ENCODE data around the gene TNNC1. TPM values are rescaled to one million over a fixed set of nuclear protein-coding genes. Genes with fewer than 3 reads are reported as not detected.

Gene TNNC1
- total RNA-seq, 3 donors from 2014 or later, result 3.7 to 4.2 TPM; not detected in 1

DNA sequence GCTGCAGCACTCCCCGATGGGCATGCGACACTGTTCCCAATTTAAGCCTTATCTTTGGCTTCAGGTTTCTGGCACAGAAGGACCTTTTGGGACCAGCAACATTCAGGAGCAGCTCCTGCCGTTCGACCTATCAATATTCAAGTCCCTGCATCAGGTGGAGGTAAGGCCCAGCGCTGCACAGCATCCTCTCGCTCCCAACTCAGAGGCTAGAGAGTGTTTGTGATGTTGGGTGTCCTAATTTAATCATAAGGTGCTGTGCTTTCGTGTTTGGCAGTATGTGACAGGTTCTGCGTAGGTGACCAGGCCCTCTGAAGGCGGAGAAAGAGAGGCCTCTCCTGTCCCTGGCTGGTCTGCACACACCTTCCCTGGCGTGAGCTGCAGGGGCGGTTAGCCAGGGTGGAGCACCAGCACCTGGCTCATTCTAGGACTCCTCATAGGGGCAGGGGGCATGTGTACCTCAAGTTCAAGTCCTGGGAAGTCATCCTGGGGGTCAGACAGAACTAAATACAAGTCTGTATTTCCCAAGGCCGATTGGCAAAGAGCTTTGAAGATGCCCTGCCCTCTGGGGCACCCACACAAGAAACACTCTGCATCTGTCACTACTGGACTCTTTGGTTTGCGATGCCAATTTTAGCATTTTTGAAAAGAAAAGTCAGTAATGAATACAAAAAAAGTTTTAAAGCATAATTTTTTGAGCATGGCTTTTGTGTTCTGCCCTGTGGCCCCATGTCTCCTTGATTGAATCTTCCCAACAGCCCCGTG is 18.6 kb upstream of the TNNC1 start:
- TF ChIP-seq POLR2A (IDR thresholded peaks at IDR 0.05) (no peak), POLR2AphosphoS5 (IDR thresholded peaks at IDR 0.05) (no peak)
- TF ChIP-seq, protein P1, sequence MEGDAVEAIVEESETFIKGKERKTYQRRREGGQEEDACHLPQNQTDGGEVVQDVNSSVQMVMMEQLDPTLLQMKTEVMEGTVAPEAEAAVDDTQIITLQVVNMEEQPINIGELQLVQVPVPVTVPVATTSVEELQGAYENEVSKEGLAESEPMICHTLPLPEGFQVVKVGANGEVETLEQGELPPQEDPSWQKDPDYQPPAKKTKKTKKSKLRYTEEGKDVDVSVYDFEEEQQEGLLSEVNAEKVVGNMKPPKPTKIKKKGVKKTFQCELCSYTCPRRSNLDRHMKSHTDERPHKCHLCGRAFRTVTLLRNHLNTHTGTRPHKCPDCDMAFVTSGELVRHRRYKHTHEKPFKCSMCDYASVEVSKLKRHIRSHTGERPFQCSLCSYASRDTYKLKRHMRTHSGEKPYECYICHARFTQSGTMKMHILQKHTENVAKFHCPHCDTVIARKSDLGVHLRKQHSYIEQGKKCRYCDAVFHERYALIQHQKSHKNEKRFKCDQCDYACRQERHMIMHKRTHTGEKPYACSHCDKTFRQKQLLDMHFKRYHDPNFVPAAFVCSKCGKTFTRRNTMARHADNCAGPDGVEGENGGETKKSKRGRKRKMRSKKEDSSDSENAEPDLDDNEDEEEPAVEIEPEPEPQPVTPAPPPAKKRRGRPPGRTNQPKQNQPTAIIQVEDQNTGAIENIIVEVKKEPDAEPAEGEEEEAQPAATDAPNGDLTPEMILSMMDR (IDR thresholded peaks at IDR 0.05), result no peak
- Histone ChIP-seq H3K4me3 (no peak overlapping the region), H3K4me1 (peaks cover 0 to 8% of the 10 kb centered on the region in 2 donors), H3K9me3 (no peaks in the 10 kb centered on the region), H3K27me3 (no peaks in the 10 kb centered on the region), H3K27ac (peak overlapping the region in 1 of 2 donors; percentile 78), H3K36me3 (no peaks in the 10 kb centered on the region)
- no peak for DNase-seq (ENCODE audit: low spot score in 2 of 2)
- intact Hi-C loops (cut with DNase I; ENCODE audit: low total_unique reads), result loop anchor here (10.0 kb wide), 1 partner anchor 62 kb away; the partner anchor contains the start of genes NT5DC2 and UQCC5

DNA sequence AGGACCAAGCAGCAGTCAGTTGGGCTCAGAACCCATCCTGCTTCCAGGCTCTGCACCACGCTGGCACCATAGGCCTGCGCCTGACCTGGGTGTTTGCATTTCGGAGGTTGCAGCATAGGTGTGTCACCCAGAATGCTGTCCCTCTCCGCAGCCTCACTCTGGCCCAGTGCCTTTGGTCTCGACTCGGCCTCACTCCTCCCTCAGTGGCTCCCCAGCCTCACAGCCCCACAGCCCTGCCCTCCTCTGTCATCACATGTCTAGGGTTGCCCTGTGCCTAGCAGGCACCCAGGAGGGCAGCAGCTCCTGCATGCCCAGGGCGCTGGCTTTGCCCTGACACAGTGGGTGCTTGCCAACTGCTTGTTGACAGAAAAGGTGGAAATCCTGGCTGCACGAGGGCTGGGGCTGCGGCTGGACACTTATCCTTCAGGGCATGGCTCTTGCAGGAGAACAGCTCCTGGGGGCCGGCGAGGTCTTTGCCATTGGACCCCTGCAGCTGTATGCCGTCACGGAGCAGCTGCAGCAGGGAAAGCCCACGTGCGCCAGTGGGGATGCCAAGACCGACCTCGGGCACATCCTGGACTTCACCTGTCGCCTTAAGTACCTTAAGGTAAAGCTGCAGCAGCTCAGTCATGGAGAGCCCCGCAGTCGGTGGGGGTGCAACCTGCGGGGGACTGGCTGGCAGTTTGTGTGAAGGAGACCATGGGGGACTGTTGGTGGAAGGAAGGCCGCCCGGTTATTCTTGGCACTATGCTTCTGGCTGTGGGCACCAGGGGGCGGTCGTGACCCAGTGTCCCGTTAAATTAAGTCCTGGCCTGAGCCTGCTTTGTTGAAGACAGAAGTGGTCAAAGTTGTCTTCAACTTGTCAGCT is 17.8 kb upstream of the TNNC1 start:
- intact Hi-C loops (cut with DNase I; ENCODE audit: low total_unique reads), result loop anchor here (10.0 kb wide), 1 partner anchor 63 kb away; the partner anchor contains the start of genes NT5DC2 and UQCC5
- H3K9me3 ChIP-seq, result no peaks in the 10 kb centered on the region
- H3K27ac ChIP-seq, result peak overlapping the region; percentile 29 to 78
- H3K27me3 ChIP-seq, result no peaks in the 10 kb centered on the region
- peak; percentile 49 to 80 for DNase-seq (ENCODE audit: low spot score in 2 of 2)
- H3K4me1 ChIP-seq, result peaks cover 0 to 8% of the 10 kb centered on the region in 2 donors
- H3K36me3 ChIP-seq, result no peaks in the 10 kb centered on the region
- peak overlapping the region in 1 of 3 donors; percentile 33 for H3K4me3 ChIP-seq
- TF ChIP-seq POLR2A (IDR thresholded peaks at IDR 0.05) (no peak), POLR2AphosphoS5 (IDR thresholded peaks at IDR 0.05) (peak in 1 of 3 donors; percentile 17)
- TF ChIP-seq, protein P1 (IDR thresholded peaks at IDR 0.05), result peak; percentile 35 to 73 (median 69)

DNA sequence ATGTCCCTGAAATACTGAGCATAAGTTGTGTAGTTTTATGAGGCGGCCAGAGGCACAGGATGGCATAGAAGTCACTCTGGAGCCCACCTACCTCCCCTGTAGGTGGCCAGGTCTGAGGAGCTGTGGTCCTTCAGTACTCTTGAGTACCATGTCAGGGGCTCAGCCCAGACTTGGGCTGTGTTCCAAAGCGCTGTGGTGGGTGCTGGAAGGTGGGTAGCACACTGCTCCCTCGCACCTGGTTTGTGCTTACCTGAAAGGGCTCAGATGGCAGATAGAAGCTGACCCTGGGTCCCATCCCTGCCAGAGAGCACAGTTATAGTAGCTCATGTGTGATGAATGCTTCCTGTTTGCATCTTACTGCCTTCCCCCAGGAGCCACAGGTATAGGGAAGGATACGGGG is 17.1 kb upstream of the TNNC1 start:
- TF ChIP-seq, protein P1 (IDR thresholded peaks at IDR 0.05), result no peak
- TF ChIP-seq POLR2A (IDR thresholded peaks at IDR 0.05), result no peak
- no peak for TF ChIP-seq POLR2AphosphoS5 (IDR thresholded peaks at IDR 0.05)
- intact Hi-C loops (cut with DNase I; ENCODE audit: low total_unique reads), result loop anchor here (10.0 kb wide), 1 partner anchor 64 kb away; the partner anchor contains the start of genes NT5DC2 and UQCC5
- peak overlapping the region; percentile 29 to 78 for H3K27ac ChIP-seq
- no peaks in the 10 kb centered on the region for H3K36me3 ChIP-seq
- peaks cover 0 to 8% of the 10 kb centered on the region in 2 donors for H3K4me1 ChIP-seq
- H3K27me3 ChIP-seq, result no peaks in the 10 kb centered on the region
- no peaks in the 10 kb centered on the region for H3K9me3 ChIP-seq
- no peak overlapping the region for H3K4me3 ChIP-seq
- DNase-seq (ENCODE audit: low spot score in 2 of 2), result no peak

DNA sequence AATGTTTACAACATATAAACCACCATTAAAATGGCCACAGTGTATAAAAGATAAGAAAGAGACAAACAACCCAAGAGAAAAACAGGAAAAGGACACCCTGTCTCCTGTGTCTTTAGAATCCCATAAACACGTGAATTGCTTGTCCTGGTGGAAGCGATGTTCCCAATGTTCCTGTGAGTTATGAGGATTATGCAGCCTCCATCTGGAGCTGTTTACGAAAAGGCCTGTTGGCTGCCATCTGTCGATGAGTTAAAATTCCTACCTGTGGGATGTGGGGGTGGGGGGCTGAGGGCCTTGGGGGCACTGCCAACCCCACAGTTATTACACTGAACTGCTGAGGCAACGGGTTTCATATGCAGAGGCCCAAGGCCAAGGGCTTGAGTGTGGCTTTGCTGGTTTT is 15.2 kb upstream of the TNNC1 start:
- DNase-seq (ENCODE audit: low spot score in 2 of 2), result no peak
- Histone ChIP-seq H3K4me3 (no peak overlapping the region), H3K27ac (no peak overlapping the region), H3K36me3 (no peaks in the 10 kb centered on the region), H3K9me3 (no peaks in the 10 kb centered on the region), H3K4me1 (peaks cover 0 to 8% of the 10 kb centered on the region in 2 donors), H3K27me3 (no peaks in the 10 kb centered on the region)
- TF ChIP-seq POLR2AphosphoS5 (IDR thresholded peaks at IDR 0.05) (no peak), POLR2A (IDR thresholded peaks at IDR 0.05) (no peak)
- TF ChIP-seq, protein P1 (IDR thresholded peaks at IDR 0.05), result no peak
- intact Hi-C loops (cut with DNase I; ENCODE audit: low total_unique reads), result no loop called here

Measured in breast epithelium (tissue), 4 donors.